ENCODE measurements around the gene WNK1. TPM values are rescaled to one million over a fixed set of nuclear protein-coding genes. Genes with fewer than 3 reads are reported as not detected.

Gene WNK1
- total and polyA plus RNA-seq, 2 experiments from 2014 or later: 110 to 145 TPM

GRCh38 chr12:749751-750270, 2.6 kb upstream of the WNK1 start:
- H3K4me3 ChIP-seq: no peak overlapping the region
- H3K4me1 ChIP-seq (ENCODE audit: low read depth): peaks cover 15% of the 10 kb centered on the region
- DNase-seq (ENCODE audit: low read depth in 1 of 2, low spot score in 1 of 2): no peak
- no peak for TF ChIP-seq CTCF (IDR thresholded peaks at IDR 0.05; ENCODE audit: low read depth, low read length)
- H3K27me3 ChIP-seq: no peaks in the 10 kb centered on the region
- peak overlapping the region; percentile 62 for H3K27ac ChIP-seq
- no peaks in the 10 kb centered on the region for H3K36me3 ChIP-seq
- H3K9me3 ChIP-seq (ENCODE audit: low read depth): no peaks in the 10 kb centered on the region

- DNase-seq (ENCODE audit: low read depth in 1 of 2, low spot score in 1 of 2): no peak
- Histone ChIP-seq H3K4me1 (ENCODE audit: low read depth) (peaks cover 15% of the 10 kb centered on the region), H3K36me3 (no peaks in the 10 kb centered on the region)
Measured at GRCh38 chr12:750366-751191, 1.8 kb upstream of the WNK1 start.

GRCh38 chr12:751192-751998, 984 bp upstream of the WNK1 start:
- H3K27ac ChIP-seq: peak overlapping the region; percentile 62
- no peaks in the 10 kb centered on the region for H3K36me3 ChIP-seq
- peak overlapping the region; percentile 99 for H3K4me3 ChIP-seq
- TF ChIP-seq CTCF (IDR thresholded peaks at IDR 0.05; ENCODE audit: low read depth, low read length): peak; percentile 83
- H3K4me1 ChIP-seq (ENCODE audit: low read depth): peaks cover 19% of the 10 kb centered on the region
- H3K27me3 ChIP-seq: no peaks in the 10 kb centered on the region
- DNase-seq (ENCODE audit: low read depth in 1 of 2, low spot score in 1 of 2): peak; percentile 98
- no peaks in the 10 kb centered on the region for H3K9me3 ChIP-seq (ENCODE audit: low read depth)

More at GRCh38 chr12:750366-751191, 1.8 kb upstream of the WNK1 start:
- Histone ChIP-seq H3K27ac (peak overlapping the region; percentile 62), H3K4me3 (peak overlapping the region; percentile 6), H3K27me3 (no peaks in the 10 kb centered on the region), H3K9me3 (ENCODE audit: low read depth) (no peaks in the 10 kb centered on the region)
- TF ChIP-seq CTCF (IDR thresholded peaks at IDR 0.05; ENCODE audit: low read depth, low read length): no peak

GRCh38 chr12:752695-753610, 574 bp downstream of the WNK1 start:
- peak overlapping the region; percentile 99 for H3K4me3 ChIP-seq
- no peaks in the 10 kb centered on the region for H3K27me3 ChIP-seq
- H3K9me3 ChIP-seq (ENCODE audit: low read depth): no peaks in the 10 kb centered on the region
- peak overlapping the region; percentile 92 for H3K27ac ChIP-seq
- no peak for TF ChIP-seq CTCF (IDR thresholded peaks at IDR 0.05; ENCODE audit: low read depth, low read length)
- H3K4me1 ChIP-seq (ENCODE audit: low read depth): peaks cover 25% of the 10 kb centered on the region
- DNase-seq (ENCODE audit: low read depth in 1 of 2, low spot score in 1 of 2): peak; percentile 59 to 78
- no peaks in the 10 kb centered on the region for H3K36me3 ChIP-seq

Measured in cardiac muscle cell (in vitro differentiated cells and primary cell).